Left hindlimb (tissue), 1 donor: Measurements from ENCODE around the gene TMPO.
A peak's percentile ranks its signal among the peaks of the same experiment; 100 is the strongest.
"Not testable (repeated sequence)": the region's sequence is repeated elsewhere in the genome, so short reads cannot be mapped to it uniquely, and the experiment has no call there.

Source experiments
- DNase-seq: peaks from one replicate; pipeline ENCODE4 v3.0.0-alpha.2; 2018

TMPO gene

DNA sequence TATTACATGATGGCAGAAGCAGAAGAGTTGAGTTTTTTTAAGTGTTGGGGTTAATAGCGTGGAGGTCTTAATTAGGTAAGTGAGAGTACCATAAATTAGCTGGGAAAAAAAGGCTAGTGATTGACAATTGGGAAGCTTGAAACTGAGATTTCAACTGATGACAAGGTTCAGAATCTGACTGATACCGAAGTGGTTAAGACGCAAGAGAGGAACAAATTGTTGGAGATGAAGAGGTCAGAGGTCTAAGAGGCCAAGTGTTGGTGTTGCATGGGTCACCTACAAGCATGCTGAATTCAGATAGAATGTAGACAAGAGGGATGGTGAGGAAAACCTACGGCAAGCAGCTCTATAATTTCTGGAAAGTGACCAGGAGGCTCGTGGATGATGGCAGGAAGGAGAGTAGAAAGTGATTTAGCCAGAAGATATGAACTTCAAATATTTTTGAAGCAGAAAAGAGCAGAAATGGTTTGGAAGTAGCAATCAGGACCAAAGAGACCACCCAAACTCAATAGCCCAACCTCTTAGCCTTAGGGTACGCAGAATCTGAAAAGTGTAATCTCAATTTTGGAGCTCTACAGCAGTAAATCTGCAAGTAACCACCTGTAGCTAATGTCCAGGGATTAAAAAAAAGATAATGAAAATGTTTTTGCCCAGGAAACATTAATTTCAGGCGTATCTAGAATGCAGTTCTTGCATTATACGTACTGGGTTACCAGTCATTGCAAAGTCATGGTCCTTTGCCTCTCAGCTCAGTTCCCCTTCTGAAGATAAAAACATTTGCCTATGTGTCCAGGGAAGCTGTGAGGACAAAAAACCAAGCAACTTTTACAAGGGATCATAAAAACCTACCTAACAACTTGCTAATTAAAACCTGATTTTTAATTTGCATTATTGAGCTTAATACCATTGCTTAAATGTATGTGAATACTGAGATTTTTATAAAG lies 1.7 kb upstream of the TMPO start:
- DNase-seq, result no peak

- DNase-seq, result no peak
These were observed 456 bp upstream of the TMPO start for GRCh38 chr12:98514982-98515286.

DNA sequence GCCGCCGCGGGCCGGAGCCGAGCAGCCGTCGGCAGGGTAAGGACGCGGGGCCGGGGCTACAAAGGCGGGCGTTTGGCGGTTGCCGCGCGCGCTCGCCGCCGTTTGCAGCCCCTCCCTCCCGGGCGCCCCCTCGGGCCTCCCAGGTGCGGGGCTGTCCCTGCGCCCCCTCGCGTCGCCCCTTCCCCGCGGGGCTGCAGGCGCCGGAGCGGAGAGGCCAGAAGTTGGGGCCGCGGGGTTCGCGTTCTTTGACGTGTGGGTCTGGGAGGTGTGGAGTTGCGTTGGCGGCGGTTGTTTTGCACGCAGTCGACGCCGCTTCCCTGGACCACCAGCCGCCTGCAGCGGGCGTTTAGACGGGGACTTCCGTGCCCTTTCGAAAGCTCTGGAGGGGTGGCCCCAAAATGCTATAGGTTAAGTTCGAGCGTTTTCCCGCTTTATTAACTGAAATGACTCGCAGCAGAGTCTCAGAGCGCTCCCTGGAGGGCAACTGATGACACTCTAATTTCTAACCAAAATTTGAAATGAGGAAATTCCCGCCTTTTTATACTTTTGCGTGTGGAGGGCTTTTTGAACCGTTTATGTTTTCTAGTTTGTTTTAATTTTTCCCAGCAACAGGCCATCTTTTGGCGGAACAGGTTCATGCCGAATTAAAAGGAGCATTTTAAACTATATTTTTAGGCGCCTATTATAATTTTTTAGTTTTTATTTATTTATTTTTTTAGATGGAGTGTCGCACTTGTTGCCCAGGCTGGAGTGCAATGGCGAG lies 902 bp downstream of the TMPO start:
- peak; percentile 82 for DNase-seq

DNA sequence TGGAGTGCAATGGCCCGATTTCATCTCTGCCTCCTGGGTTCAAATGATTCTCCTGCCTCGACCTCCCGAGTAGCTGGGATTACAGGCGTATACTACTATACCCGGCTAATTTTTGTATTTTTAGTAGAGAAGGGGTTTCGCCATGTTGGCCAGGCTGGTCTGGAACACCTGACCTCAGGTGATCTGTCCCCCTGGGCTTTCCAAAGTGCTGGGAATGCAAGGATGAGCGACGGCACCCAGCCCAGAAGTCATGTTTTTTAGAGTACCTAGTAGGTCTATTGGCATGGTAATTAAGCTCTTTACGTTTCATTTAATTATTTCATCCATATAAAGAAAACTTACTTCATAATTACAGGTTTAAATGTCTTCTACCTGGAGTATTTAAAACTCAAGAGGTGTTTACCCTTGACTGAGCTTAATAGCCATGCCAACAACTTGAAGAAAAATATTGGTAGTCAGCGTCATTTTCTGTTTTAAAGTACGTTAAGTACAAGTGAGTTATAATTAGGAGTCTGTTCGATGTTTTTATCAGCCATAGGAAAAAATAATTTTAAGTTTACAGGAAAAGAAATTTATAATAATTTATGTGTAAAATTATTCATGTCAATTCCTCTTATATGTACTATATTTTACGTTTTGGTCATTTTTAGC lies 4.0 kb downstream of the TMPO start:
- DNase-seq, result no peak

GRCh38 chr12:98530068-98530467 lies 14.7 kb downstream of the TMPO start:
- no peak for DNase-seq

DNA sequence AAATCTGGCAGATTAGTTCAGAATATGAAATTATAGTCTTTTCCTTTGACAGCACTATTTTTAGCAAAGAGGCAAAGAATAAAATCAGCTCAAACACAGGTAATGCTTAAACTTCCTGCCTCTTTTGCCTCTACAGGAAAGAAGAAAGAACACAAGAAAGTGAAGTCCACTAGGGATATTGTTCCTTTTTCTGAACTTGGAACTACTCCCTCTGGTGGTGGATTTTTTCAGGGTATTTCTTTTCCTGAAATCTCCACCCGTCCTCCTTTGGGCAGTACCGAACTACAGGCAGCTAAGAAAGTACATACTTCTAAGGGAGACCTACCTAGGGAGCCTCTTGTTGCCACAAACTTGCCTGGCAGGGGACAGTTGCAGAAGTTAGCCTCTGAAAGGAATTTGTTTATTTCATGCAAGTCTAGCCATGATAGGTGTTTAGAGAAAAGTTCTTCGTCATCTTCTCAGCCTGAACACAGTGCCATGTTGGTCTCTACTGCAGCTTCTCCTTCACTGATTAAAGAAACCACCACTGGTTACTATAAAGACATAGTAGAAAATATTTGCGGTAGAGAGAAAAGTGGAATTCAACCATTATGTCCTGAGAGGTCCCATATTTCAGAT lies 17.4 kb downstream of the TMPO start:
- no peak for DNase-seq

DNA sequence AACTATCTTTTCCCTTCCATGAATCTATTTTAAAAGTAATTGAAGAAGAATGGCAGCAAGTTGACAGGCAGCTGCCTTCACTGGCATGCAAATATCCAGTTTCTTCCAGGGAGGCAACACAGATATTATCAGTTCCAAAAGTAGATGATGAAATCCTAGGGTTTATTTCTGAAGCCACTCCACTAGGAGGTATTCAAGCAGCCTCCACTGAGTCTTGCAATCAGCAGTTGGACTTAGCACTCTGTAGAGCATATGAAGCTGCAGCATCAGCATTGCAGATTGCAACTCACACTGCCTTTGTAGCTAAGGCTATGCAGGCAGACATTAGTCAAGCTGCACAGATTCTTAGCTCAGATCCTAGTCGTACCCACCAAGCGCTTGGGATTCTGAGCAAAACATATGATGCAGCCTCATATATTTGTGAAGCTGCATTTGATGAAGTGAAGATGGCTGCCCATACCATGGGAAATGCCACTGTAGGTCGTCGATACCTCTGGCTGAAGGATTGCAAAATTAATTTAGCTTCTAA lies 18.4 kb downstream of the TMPO start:
- DNase-seq, result no peak

DNA sequence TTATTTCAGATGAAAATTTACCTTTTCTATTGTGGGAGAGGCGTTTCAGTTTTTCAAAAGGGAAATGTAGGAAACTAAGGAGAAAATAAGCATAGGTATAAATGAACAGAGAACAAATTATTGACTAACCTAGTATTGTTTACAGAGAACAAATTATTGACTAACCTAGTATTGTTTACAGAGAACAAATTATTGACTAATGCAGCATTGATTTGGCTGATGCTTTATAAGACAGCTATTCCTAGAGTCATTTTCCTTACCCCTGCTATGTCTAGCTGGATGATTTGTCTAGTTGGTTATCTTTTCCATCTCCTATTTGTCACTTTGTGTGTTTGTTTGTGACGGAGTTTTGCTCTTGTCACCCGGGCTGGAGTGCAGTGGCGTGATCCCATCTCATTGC lies 22.6 kb downstream of the TMPO start:
- DNase-seq, result no peak

DNA sequence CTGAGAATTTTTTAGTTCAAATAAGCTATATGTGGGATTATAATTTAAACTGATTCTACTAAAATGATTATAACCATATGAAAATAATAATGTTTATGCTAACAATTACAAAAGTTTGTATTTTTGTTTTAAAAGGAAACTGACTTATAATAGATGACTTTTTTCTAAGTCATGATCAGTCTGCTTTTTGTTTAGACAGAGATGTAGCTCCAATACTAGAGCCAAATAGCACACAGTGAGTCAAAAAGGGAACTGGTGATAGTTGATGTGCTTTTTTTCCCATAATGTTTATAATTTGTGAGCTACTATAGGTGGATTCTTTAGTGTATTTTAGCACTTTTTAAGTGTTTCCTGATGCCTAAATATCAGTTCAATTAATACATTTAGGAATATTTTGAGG lies 28.3 kb downstream of the TMPO start:
- DNase-seq, result no peak

- DNase-seq, result no peak
These were observed 29.4 kb downstream of the TMPO start for GRCh38 chr12:98544751-98545150.

DNA sequence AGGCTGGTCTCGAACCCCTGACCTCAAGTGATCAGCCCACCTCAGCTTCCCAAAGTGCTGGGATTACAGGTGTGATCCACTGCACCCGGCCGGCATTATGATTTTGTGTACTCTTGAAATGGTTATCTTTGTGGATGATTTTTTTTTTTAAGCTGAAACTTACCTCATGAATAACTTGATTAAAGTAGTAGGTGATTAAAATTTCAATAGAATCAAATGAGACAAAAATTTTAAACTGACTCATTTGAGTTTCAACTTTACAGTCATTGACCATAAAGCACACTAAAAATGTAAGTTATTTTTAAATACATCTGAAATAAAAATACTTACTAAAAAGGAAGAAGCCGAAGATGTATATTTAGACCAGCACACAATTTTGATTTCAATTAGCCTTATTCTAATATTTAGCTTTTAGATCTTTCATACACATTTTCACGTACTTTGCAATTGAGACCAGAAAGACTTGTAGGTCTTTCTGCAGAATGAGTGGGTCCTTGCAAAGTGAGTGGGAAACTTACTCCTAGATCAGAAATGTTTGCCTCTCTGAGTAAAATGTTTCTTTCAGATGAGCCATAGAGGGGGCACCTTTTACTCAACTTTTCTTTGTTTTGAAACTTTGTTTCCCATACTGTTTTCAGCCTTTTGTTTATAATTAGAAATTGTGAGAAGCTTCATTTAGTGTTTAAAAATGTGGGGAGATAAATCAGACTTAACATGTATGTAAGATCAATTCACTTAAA lies 34.2 kb downstream of the TMPO start:
- DNase-seq, result no peak

- no peak for DNase-seq
These were observed 36.4 kb downstream of the TMPO start for GRCh38 chr12:98551787-98552186.

DNA sequence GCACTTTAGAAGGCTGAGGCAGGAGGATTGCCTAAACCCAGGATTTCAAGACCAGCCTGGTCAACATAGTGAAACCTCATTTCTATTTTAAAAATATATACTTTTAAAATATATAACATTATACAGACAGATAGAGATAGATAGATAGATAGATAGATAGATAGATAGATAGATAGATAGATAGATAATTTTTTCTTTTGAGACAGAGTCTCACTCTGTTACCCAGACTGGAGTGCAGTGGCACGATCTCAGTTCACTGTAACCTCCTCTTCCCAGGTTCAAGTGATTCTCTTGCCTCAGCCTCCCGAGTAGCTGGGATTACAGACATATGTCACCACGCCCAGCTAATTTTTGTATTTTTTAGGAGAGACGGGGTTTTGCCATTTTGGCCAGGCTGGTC lies 42.7 kb downstream of the TMPO start:
- not testable (repeated sequence) for DNase-seq

GRCh38 chr12:98559666-98560065 lies 44.3 kb downstream of the TMPO start:
- DNase-seq, result no peak

GRCh38 chr12:98561846-98562245 lies 46.5 kb downstream of the TMPO start:
- no peak for DNase-seq

GRCh38 chr12:98572010-98572409 lies 56.6 kb downstream of the TMPO start:
- no peak for DNase-seq

DNA sequence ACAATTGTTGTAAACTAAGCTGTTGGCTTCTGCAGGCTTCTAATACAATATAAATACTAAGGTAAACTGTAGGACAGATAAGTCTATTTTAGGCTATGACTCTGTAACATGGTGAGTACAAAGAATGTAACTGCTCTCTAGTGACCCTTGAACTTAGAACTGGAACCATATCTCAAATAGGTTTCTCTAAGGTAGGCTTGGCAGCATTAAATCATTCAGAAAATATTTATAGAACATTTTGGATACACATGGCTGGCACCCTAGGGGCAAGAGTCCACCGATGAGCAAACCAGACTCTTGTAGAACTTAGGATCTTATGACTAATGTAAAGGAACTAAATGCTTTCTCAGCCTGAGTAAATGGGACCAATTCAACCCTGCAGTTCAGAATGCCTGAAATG lies 58.7 kb downstream of the TMPO start:
- no peak for DNase-seq

GRCh38 chr12:98575013-98575412 lies 59.6 kb downstream of the TMPO start:
- no peak for DNase-seq

DNA sequence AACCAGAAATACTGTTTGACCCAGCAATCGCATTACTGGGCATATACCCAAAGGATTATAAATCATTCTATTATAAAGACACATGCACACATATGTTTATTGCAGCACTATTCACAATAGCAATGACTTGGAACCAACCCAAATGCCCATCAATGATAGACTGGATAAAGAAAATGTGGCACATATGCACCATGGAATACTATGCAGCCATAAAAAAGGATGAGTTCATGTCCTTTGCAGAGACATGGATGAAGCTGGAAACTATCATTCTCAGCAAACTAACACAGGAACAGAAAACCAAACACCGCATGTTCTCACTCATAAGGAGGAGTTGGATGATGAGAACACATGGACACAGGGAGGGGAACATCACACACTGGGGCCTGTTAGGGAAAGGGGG lies 61.4 kb downstream of the TMPO start:
- DNase-seq, result not testable (repeated sequence)

DNA sequence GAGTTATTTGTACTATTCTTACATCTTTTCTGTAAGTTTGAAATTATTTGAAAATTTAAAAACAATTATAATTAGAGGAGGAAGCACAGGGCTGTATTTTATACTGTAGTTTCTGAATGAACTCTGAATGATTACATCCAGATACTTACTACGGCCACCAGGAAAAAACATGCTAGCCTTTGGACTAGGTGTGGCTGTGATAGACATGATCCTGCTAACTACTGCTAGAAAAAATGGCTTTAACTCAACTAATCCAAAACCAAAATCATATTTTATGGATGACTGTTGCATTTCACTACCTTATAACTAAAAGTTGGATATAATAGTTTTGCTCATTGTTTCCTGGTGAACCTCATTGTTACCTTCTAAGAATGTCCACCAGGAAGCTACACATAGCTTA lies 63.0 kb downstream of the TMPO start:
- no peak for DNase-seq

GRCh38 chr12:98578821-98579220 lies 63.4 kb downstream of the TMPO start:
- no peak for DNase-seq

DNA sequence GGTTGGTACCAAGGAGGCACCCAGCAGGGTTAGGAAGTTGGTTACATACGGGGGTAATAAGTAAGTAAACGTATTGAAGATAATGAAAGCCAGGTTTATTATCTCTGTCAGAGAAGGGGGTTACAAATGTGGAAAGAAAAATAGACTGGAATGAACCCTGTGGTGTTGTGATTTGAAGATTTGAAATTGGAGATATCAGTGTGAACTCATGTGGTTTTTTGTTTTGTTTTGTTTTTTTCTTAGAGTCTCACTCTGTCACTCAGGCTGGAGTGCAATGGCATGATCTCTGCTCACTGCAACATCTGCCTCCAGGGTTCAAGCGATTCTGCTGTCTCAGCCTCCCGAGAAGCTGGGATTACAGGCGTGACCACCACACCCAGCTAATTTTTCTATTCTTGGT lies 64.0 kb downstream of the TMPO start:
- DNase-seq, result no peak
